HG03457 (cell line): Measurements from ENCODE around the gene NPC1L1.

ENCODE experiments used
- ATAC-seq: cut with Tn5 transposase; IDR thresholded peaks from one replicate; pipeline ENCODE4 v1.9.1; 2021; ENCODE audit warnings: moderate number of reproducible peaks; ENCODE audit not compliant: unreplicated experiment

NPC1L1 gene

GRCh38 chr7:44541028-44541869 lies at the start of gene NPC1L1:
NPC1L1 (minus strand) TSS chr7:44541330; CDS start chr7:44541259, 71 bp downstream.
- ATAC-seq = no peak

- no peak for ATAC-seq
Measured at GRCh38 chr7:44590910-44591309, 49.8 kb upstream of the NPC1L1 start.

GRCh38 chr7:44587843-44588711 lies 46.9 kb upstream of the NPC1L1 start:
- no peak for ATAC-seq

GRCh38 chr7:44583146-44583865 lies 42.2 kb upstream of the NPC1L1 start:
- no peak for ATAC-seq

- ATAC-seq = peak; percentile 68
Measured at GRCh38 chr7:44581879-44582603, 40.9 kb upstream of the NPC1L1 start, which contains the start of gene TMED4. TMED4 (minus strand) TSS chr7:44582231; CDS start chr7:44582206, 25 bp downstream.

- ATAC-seq = peak; percentile 25
Measured at GRCh38 chr7:44580945-44581878, 40.1 kb upstream of the NPC1L1 start.

GRCh38 chr7:44576228-44576627 lies 35.1 kb upstream of the NPC1L1 start:
- ATAC-seq = no peak

- ATAC-seq = no peak
Measured at GRCh38 chr7:44575054-44575453, 33.9 kb upstream of the NPC1L1 start.

GRCh38 chr7:44574287-44574872 lies 33.2 kb upstream of the NPC1L1 start:
- ATAC-seq = no peak

GRCh38 chr7:44573464-44574286 lies 32.5 kb upstream of the NPC1L1 start, which contains the start of gene DDX56:
DDX56 (minus strand) TSS chr7:44573908; CDS start chr7:44573895, 13 bp downstream.
- ATAC-seq = peak; percentile 85

GRCh38 chr7:44572771-44573170 lies 31.6 kb upstream of the NPC1L1 start:
- ATAC-seq = no peak

GRCh38 chr7:44569959-44570358 lies 28.8 kb upstream of the NPC1L1 start:
- ATAC-seq = no peak

GRCh38 chr7:44568771-44569560 lies 27.8 kb upstream of the NPC1L1 start:
- ATAC-seq = no peak

GRCh38 chr7:44567884-44568283 lies 26.8 kb upstream of the NPC1L1 start:
- ATAC-seq = no peak

- no peak for ATAC-seq
Measured at GRCh38 chr7:44566680-44567079, 25.6 kb upstream of the NPC1L1 start.

GRCh38 chr7:44565795-44566559 lies 24.8 kb upstream of the NPC1L1 start:
- ATAC-seq = no peak
